HepG2 (cell line): Measurements from ENCODE around the gene BFAR. TPM values are rescaled to one million over a fixed set of nuclear protein-coding genes. Genes with fewer than 3 reads are reported as not detected.

ENCODE experiments used
- ATAC-seq: fragments of 200-7000 bp; cut with Tn5 transposase; 3 replicates; pipeline ENCODE4 v1.9.1; 2020; ENCODE audit warnings: mild to moderate bottlenecking, moderate library complexity
- BruUV-seq: library from RNA; stranded (reverse); fragments of 400-500 nt; replicated peaks from 2 replicates; lab custom pipeline; 2021; lab: Mats Ljungman, UMichigan
- CTCF ChIA-PET: fragments of 300-600 bp; formaldehyde crosslinking; extraction: SDS; loops from one replicate; lab custom pipeline; 2021; ENCODE audit warnings: low total read pairs, inconsistent platforms, low intra/inter-chr PET ratio; lab: Yijun Ruan, JAX
- POLR2A ChIA-PET: fragments of 350-600 bp; sonication (Branson Sonifier 250); formaldehyde crosslinking; loops from one replicate; lab custom pipeline; 2020; ENCODE audit warnings: antibody characterized with exemption, inconsistent platforms; lab: Yijun Ruan, JAX
- DNase-seq: peaks from one replicate; pipeline ENCODE4 v3.0.0-alpha.2; 2015; ENCODE audit warnings: low spot score
- FAIRE-seq: peaks from 3 replicates; lab custom pipeline; 2011; peaks lifted over from hg19 to GRCh38; lab: Jason Lieb, UNC
- H2AFZ ChIP-seq: one replicate; pipeline ENCODE4 v1.6.1; 2011; ENCODE audit warnings: low read length, inconsistent platforms
- H3K27ac ChIP-seq: fragments of 300-600 bp; 3 replicates; pipeline ENCODE4 v1.8.0; 2011; ENCODE audit warnings: mixed run types, mild to moderate bottlenecking, mixed read lengths, low read length, inconsistent platforms; ENCODE audit not compliant: insufficient read depth; ENCODE audit errors: extremely low read length
- H3K27me3 ChIP-seq, 2 experiments: fragments of 200-600 bp in 1 of 2; 2 replicates in 1 of 2; 3 replicates in 1 of 2; pipeline versions ENCODE4 v1.6.0 to v1.8.0; 2011; ENCODE audit warnings: low read length in 2 of 2, mild to moderate bottlenecking in 2 of 2, moderate library complexity in 2 of 2, inconsistent platforms in 1 of 2; ENCODE audit not compliant: insufficient read depth in 2 of 2, control insufficient read depth in 1 of 2
- H3K36me3 ChIP-seq, 2 experiments: fragments of 200-600 bp in 1 of 2; replicated peaks in 1 of 2; 2 replicates in 1 of 2; 3 replicates in 1 of 2; pipeline versions ENCODE4 v1.5.1 to v1.8.0; 2011; ENCODE audit warnings: low read length in 2 of 2, inconsistent platforms in 1 of 2; ENCODE audit not compliant: insufficient read depth in 2 of 2, control insufficient read depth in 1 of 2
- H3K4me1 ChIP-seq: 2 replicates; pipeline ENCODE4 v1.5.1; 2012; ENCODE audit warnings: low read length, inconsistent platforms; ENCODE audit not compliant: insufficient read depth
- H3K4me2 ChIP-seq: 2 replicates; pipeline ENCODE4 v1.6.0; 2011; ENCODE audit warnings: low read depth, low read length, inconsistent platforms
- H3K4me3 ChIP-seq, 3 experiments: fragments of 200-600 bp in 1 of 3; sonication (generic), shearing (Covaris generic) in 1 of 3; replicated peaks in 1 of 3; 2 replicates each; pipeline ENCODE4 v1.5.1; 2011 to 2016; ENCODE audit warnings: low read length in 3 of 3, inconsistent platforms in 2 of 3, low read depth in 2 of 3, mild to moderate bottlenecking in 2 of 3, control low read depth in 1 of 3, mixed read lengths in 1 of 3; ENCODE audit not compliant: insufficient read depth in 1 of 3
- H3K79me2 ChIP-seq: one replicate; pipeline ENCODE4 v1.6.1; 2011; ENCODE audit warnings: low read length, inconsistent platforms; ENCODE audit not compliant: insufficient read depth
- H3K9ac ChIP-seq: 2 replicates; pipeline ENCODE4 v1.6.0; 2011; ENCODE audit warnings: mild to moderate bottlenecking, low read depth, low read length, inconsistent platforms; ENCODE audit not compliant: insufficient read depth
- H3K9me3 ChIP-seq: 2 replicates; pipeline ENCODE4 v1.5.1; 2012; ENCODE audit warnings: mild to moderate bottlenecking, low read length
- H4K20me1 ChIP-seq: 2 replicates; pipeline ENCODE4 v1.6.0; 2011; ENCODE audit warnings: inconsistent platforms, mild to moderate bottlenecking, low read length, moderate library complexity; ENCODE audit not compliant: insufficient read depth
- AHDC1 ChIP-seq: sonication (generic); formaldehyde crosslinking; IDR thresholded peaks from 2 replicates; pipeline ENCODE4 v1.5.1; 2020; ENCODE audit warnings: mild to moderate bottlenecking, missing genetic modification reagents, borderline replicate concordance
- HDAC2 ChIP-seq: sonication (generic); formaldehyde crosslinking; IDR thresholded peaks from 2 replicates; pipeline ENCODE4 v1.4.0; 2020; ENCODE audit warnings: missing genetic modification reagents
- RBAK ChIP-seq: sonication (generic); formaldehyde crosslinking; IDR thresholded peaks from 2 replicates; pipeline ENCODE4 v1.5.1; 2020; ENCODE audit warnings: mild to moderate bottlenecking, missing genetic modification reagents
- TARDBP ChIP-seq: sonication (generic); formaldehyde crosslinking; IDR thresholded peaks from 2 replicates; pipeline ENCODE4 v1.8.0; 2022; ENCODE audit warnings: mild to moderate bottlenecking, missing genetic modification reagents
- TBX2 ChIP-seq: sonication (generic); formaldehyde crosslinking; IDR thresholded peaks from 2 replicates; pipeline ENCODE4 v1.5.0; 2020; ENCODE audit warnings: missing genetic modification reagents, mild to moderate bottlenecking, borderline replicate concordance
- TGIF2 ChIP-seq: IDR thresholded peaks from 2 replicates; pipeline ENCODE4 v1.6.1; 2016; ENCODE audit warnings: control low read depth, missing compliant biosample characterization
- ZBTB14 ChIP-seq: sonication (generic); formaldehyde crosslinking; IDR thresholded peaks from 2 replicates; pipeline ENCODE4 v1.4.0; 2020; ENCODE audit warnings: missing genetic modification reagents
- ZBTB3 ChIP-seq: sonication (generic); formaldehyde crosslinking; IDR thresholded peaks from 2 replicates; pipeline ENCODE4 v1.4.0; 2020; ENCODE audit warnings: low read depth, mild to moderate bottlenecking, moderate library complexity, missing genetic modification reagents, borderline replicate concordance
- ZNF354B ChIP-seq: sonication (generic); formaldehyde crosslinking; IDR thresholded peaks from 2 replicates; pipeline ENCODE4 v1.8.0; 2022; ENCODE audit warnings: mild to moderate bottlenecking, missing genetic modification reagents
- ZNF468 ChIP-seq: sonication (generic); formaldehyde crosslinking; IDR thresholded peaks from 2 replicates; pipeline ENCODE4 v1.8.0; 2022; ENCODE audit warnings: mild to moderate bottlenecking, moderate library complexity, missing genetic modification reagents
- ZNF615 ChIP-seq: sonication (generic); formaldehyde crosslinking; IDR thresholded peaks from 2 replicates; pipeline ENCODE4 v1.5.0; 2020; ENCODE audit warnings: mild to moderate bottlenecking, missing genetic modification reagents, borderline replicate concordance
- ZNF724P ChIP-seq: sonication (generic); formaldehyde crosslinking; IDR thresholded peaks from 2 replicates; pipeline ENCODE4 v1.8.0; 2022; ENCODE audit warnings: missing genetic modification reagents, borderline replicate concordance
- ZNF800 ChIP-seq: sonication (generic); formaldehyde crosslinking; IDR thresholded peaks from 2 replicates; pipeline ENCODE4 v1.4.0; 2020; ENCODE audit warnings: missing genetic modification reagents
- ZNF878 ChIP-seq: sonication (generic); formaldehyde crosslinking; IDR thresholded peaks from 2 replicates; pipeline ENCODE4 v1.8.1; 2023; ENCODE audit warnings: mild to moderate bottlenecking, missing genetic modification reagents, moderate library complexity
- WGBS: methylation state at CpG from one replicate; pipeline ENCODE4 v1.1.6; 2017; ENCODE audit warnings: low lambda C conversion rate; 5-methylcytosine and 5-hydroxymethylcytosine counted together
- in situ Hi-C: cut with HindIII; loops from 2 replicates; pipeline ENCODE4 v1.10.0; 2017; ENCODE audit warnings: low pct_unique_long_range_greater_than_20kb; ENCODE audit not compliant: extremely low pct_ligation_motif_present
- intact Hi-C: fragments of 100-400 bp; cut with micrococcal nuclease; formaldehyde crosslinking; loops from one replicate; pipeline ENCODE4 v1.10.0; 2022; ENCODE audit not compliant: unreplicated experiment
- polyA plus RNA-seq, 8 experiments: library from polyadenylated mRNA; depleted of rRNA in 3 of 8; stranded (reverse) in 7 of 8; unstranded in 1 of 8; fragments of >200 nt; fragmentation: Illumina TruSeq in 4 of 8; extraction: Trizol in 4 of 8; gene quantifications; 2 replicates each; pipeline versions ENCODE4 v1.2.1 to v1.2.3, GENCODE V29; 2011 to 2016; ENCODE audit warnings: low read depth in 4 of 8, missing spikeins in 1 of 8, mixed read lengths in 1 of 8; ENCODE audit not compliant: insufficient read depth in 1 of 8
- total RNA-seq, 5 experiments: library from RNA; depleted of rRNA; stranded (reverse); fragments of >200 nt; fragmentation: Illumina TruSeq; extraction: Trizol; gene quantifications; 2 replicates each; pipeline ENCODE4 v1.2.3, GENCODE V29; 2016; ENCODE audit warnings: low read depth in 1 of 5

BFAR gene
- total and polyA plus RNA-seq, 2 of the 13 experiments (the other 11 are each of a cell fraction or from before 2014, with no cell fraction given): 96.9 to 120 TPM

- H3K4me1 ChIP-seq: peaks cover 6% of the 10 kb centered on the region; the same call in 1 of the 2 replicates
- H3K4me2 ChIP-seq: no peak overlapping the region
- DNase-seq: no peak
- no peak for ATAC-seq
- WGBS: 67% methylated on average over 8 of the region's 8 CpGs
- H4K20me1 ChIP-seq: no peaks in the 10 kb centered on the region
- in situ Hi-C loops: no loop called here
- H3K27ac ChIP-seq: no peak overlapping the region
- BruUV-seq: no TSS peak
- no peak overlapping the region for H3K9ac ChIP-seq
- H3K36me3 ChIP-seq: no peaks in the 10 kb centered on the region
- ChIA-PET POLR2A (no interaction called here), CTCF (no interaction called here)
- no peaks in the 10 kb centered on the region for H3K79me2 ChIP-seq
- no peak overlapping the region for H2AFZ ChIP-seq
- intact Hi-C loops: no loop called here
- no peaks in the 10 kb centered on the region for H3K9me3 ChIP-seq
- no peak overlapping the region for H3K4me3 ChIP-seq
- H3K27me3 ChIP-seq: 0 out of 5 replicates have a peak, but pooled peaks cover 0 to 4% of the 10 kb centered on the region in 2 experiments
- no peak for FAIRE-seq
- no peak for TF ChIP-seq AHDC1 (CRISPR knock-in tag)
- no peak for TF ChIP-seq ZNF878 (CRISPR knock-in tag)
- no peak for TF ChIP-seq RBAK
- TF ChIP-seq TBX2 (CRISPR knock-in tag): no peak
- no peak for TF ChIP-seq TGIF2
- no peak for TF ChIP-seq ZBTB3 (CRISPR knock-in tag)
- no peak for TF ChIP-seq ZNF800
- TF ChIP-seq ZBTB14 (CRISPR knock-in tag): no peak
- TF ChIP-seq ZNF468 (CRISPR knock-in tag): no peak
- no peak for TF ChIP-seq ZNF615
- no peak for TF ChIP-seq ZNF354B
- no peak for TF ChIP-seq HDAC2 (CRISPR knock-in tag)
- no peak for TF ChIP-seq ZNF724P
- no peak for TF ChIP-seq TARDBP (CRISPR knock-in tag)
Observed at GRCh38 chr16:14682121-14682520, 49.4 kb downstream of the BFAR start.
